ENCODE data around the gene LCLAT1.
A peak's percentile ranks its signal among the peaks of the same experiment; 100 is the strongest.

Gene LCLAT1

GRCh38 chr2:30666266-30666874, 219.3 kb downstream of the LCLAT1 start:
- H3K9me3 ChIP-seq (ENCODE audit: low read length) = peaks cover 12% of the 10 kb centered on the region

DNA sequence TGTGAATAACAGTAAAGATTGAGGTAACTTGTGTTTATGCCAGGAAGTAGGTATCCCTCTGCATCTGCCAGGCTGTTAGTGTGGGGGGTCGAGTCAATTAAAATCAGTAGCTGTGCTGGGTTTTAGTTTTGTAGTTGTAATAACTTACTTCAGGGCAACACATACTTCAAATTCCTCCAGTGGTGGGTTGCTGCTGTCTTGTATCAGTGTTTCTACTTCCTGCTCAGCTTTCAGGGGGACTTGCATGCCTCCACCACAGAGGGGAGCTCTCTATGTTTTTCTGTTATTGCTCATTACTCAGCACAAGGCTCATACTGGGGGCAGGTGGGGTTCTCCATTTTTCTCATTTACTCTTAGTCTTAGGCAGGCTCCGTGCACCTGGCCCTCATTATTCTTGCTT, 223.4 kb downstream of the LCLAT1 start:
- TF ChIP-seq CTCF (IDR thresholded peaks at IDR 0.05; ENCODE audit: low read length) (peak; percentile 26; the same call in 1 of the 2 replicates), EZH2 (IDR thresholded peaks at IDR 0.05; ENCODE audit: borderline replicate concordance, low read length) (no peak)
- no peak overlapping the region for H3K27ac ChIP-seq (ENCODE audit: low read depth, low read length, poor library complexity, severe bottlenecking)
- no peaks in the 10 kb centered on the region for H3K36me3 ChIP-seq (ENCODE audit: insufficient read depth, low read length)
- no peaks in the 10 kb centered on the region for H3K9me2 ChIP-seq (ENCODE audit: low read depth, low read length)
- no peaks in the 10 kb centered on the region for H3K27me3 ChIP-seq (ENCODE audit: insufficient read depth, low read length)
- no peaks in the 10 kb centered on the region for H3F3A ChIP-seq (ENCODE audit: insufficient read depth, low read length)
- no peak overlapping the region for H3K4me3 ChIP-seq (ENCODE audit: low read depth, low read length, poor library complexity, severe bottlenecking)
- no peaks in the 10 kb centered on the region for H3K79me2 ChIP-seq (ENCODE audit: insufficient read depth, low read length)
- no peaks in the 10 kb centered on the region for H4K20me1 ChIP-seq (ENCODE audit: insufficient read depth, low read length)
- H3K4me2 ChIP-seq (ENCODE audit: low read length) = no peak overlapping the region
- peaks cover 8% of the 10 kb centered on the region for H3K4me1 ChIP-seq (ENCODE audit: insufficient read depth, low read length, severe bottlenecking)
- peaks cover 14% of the 10 kb centered on the region for H3K9me3 ChIP-seq (ENCODE audit: low read length)
- no peak overlapping the region for H2AFZ ChIP-seq (ENCODE audit: low read length)
- H3K9ac ChIP-seq (ENCODE audit: low read length) = no peak overlapping the region

More at GRCh38 chr2:30666266-30666874, 219.3 kb downstream of the LCLAT1 start:
- Histone ChIP-seq H3K79me2 (ENCODE audit: insufficient read depth, low read length) (no peaks in the 10 kb centered on the region), H3K4me1 (ENCODE audit: insufficient read depth, low read length, severe bottlenecking) (peaks cover 8% of the 10 kb centered on the region), H3K9me2 (ENCODE audit: low read depth, low read length) (no peaks in the 10 kb centered on the region), H3F3A (ENCODE audit: insufficient read depth, low read length) (no peaks in the 10 kb centered on the region), H3K4me3 (ENCODE audit: low read depth, low read length, poor library complexity, severe bottlenecking) (no peak overlapping the region), H3K27ac (ENCODE audit: low read depth, low read length, poor library complexity, severe bottlenecking) (peak overlapping the region; percentile 67), H3K36me3 (ENCODE audit: insufficient read depth, low read length) (no peaks in the 10 kb centered on the region), H3K9ac (ENCODE audit: low read length) (no peak overlapping the region), H2AFZ (ENCODE audit: low read length) (0 out of 2 replicates have a peak overlapping the region, but pooled peaks have one; percentile 40), H3K27me3 (ENCODE audit: insufficient read depth, low read length) (no peaks in the 10 kb centered on the region), H4K20me1 (ENCODE audit: insufficient read depth, low read length) (no peaks in the 10 kb centered on the region), H3K4me2 (ENCODE audit: low read length) (no peak overlapping the region)
- TF ChIP-seq CTCF (IDR thresholded peaks at IDR 0.05; ENCODE audit: low read length) (no peak), EZH2 (IDR thresholded peaks at IDR 0.05; ENCODE audit: borderline replicate concordance, low read length) (no peak)

GRCh38 chr2:30673127-30673526, 226.1 kb downstream of the LCLAT1 start:
- H3K36me3 ChIP-seq (ENCODE audit: insufficient read depth, low read length) = no peaks in the 10 kb centered on the region
- no peak overlapping the region for H3K27ac ChIP-seq (ENCODE audit: low read depth, low read length, poor library complexity, severe bottlenecking)
- no peaks in the 10 kb centered on the region for H3K4me1 ChIP-seq (ENCODE audit: insufficient read depth, low read length, severe bottlenecking)
- H3F3A ChIP-seq (ENCODE audit: insufficient read depth, low read length) = no peaks in the 10 kb centered on the region
- H4K20me1 ChIP-seq (ENCODE audit: insufficient read depth, low read length) = no peaks in the 10 kb centered on the region
- H3K9ac ChIP-seq (ENCODE audit: low read length) = no peak overlapping the region
- H3K79me2 ChIP-seq (ENCODE audit: insufficient read depth, low read length) = no peaks in the 10 kb centered on the region
- no peak overlapping the region for H2AFZ ChIP-seq (ENCODE audit: low read length)
- no peaks in the 10 kb centered on the region for H3K9me2 ChIP-seq (ENCODE audit: low read depth, low read length)
- peaks cover 7% of the 10 kb centered on the region; the same call in 1 of the 2 replicates for H3K9me3 ChIP-seq (ENCODE audit: low read length)
- H3K27me3 ChIP-seq (ENCODE audit: insufficient read depth, low read length) = no peaks in the 10 kb centered on the region
- TF ChIP-seq CTCF (IDR thresholded peaks at IDR 0.05; ENCODE audit: low read length) (no peak), EZH2 (IDR thresholded peaks at IDR 0.05; ENCODE audit: borderline replicate concordance, low read length) (no peak)
- no peak overlapping the region for H3K4me2 ChIP-seq (ENCODE audit: low read length)
- no peak overlapping the region for H3K4me3 ChIP-seq (ENCODE audit: low read depth, low read length, poor library complexity, severe bottlenecking)

Data from OCI-LY1 (cell line).